Esophagus muscularis mucosa (tissue), 4 donors: Measurements from ENCODE around the gene THNSL1. TPM values are rescaled to one million over a fixed set of nuclear protein-coding genes. Genes with fewer than 3 reads are reported as not detected.

ENCODE experiments used
- DNase-seq: peaks from one replicate; pipeline ENCODE4 v3.0.0-alpha.2; 2017; ENCODE audit errors: extremely low spot score
- H3K27ac ChIP-seq, 4 donors: fragments of 200-600 bp; sonication (generic); replicated peaks in 1 of 4; 1 replicate in 3 of 4; 2 replicates in 1 of 4; pipeline ENCODE4 v1.5.1; 2016 to 2019; ENCODE audit warnings: mild to moderate bottlenecking in 1 of 4
- H3K27me3 ChIP-seq, 4 donors: fragments of 200-600 bp; sonication (generic); one replicate each; pipeline versions ENCODE4 v1.5.1 to v1.6.0; 2016 to 2019
- H3K36me3 ChIP-seq, 4 donors: fragments of 200-600 bp; sonication (generic); one replicate each; pipeline ENCODE4 v1.5.1; 2016 to 2019
- H3K4me1 ChIP-seq, 4 donors: fragments of 200-600 bp; sonication (generic); one replicate each; pipeline ENCODE4 v1.5.1; 2016 to 2019
- H3K4me3 ChIP-seq, 4 donors: fragments of 200-600 bp; sonication (generic); 1 replicate in 2 of 4; 2 replicates in 2 of 4; pipeline ENCODE4 v1.5.1; 2016 to 2019; ENCODE audit warnings: mild to moderate bottlenecking in 4 of 4, moderate library complexity in 1 of 4
- H3K9me3 ChIP-seq, 4 donors: fragments of 200-600 bp; sonication (generic); 1 replicate in 3 of 4; 2 replicates in 1 of 4; pipeline ENCODE4 v1.5.1; 2016 to 2019
- CTCF ChIP-seq, 3 experiments: fragments of 200-600 bp in 2 of 3; fragments of 450-650 bp in 1 of 3; sonication (generic) in 2 of 3; IDR thresholded peaks; one replicate each; pipeline ENCODE4 v1.5.1; 2017 to 2019; ENCODE audit warnings: antibody characterized with exemption in 3 of 3, mild to moderate bottlenecking in 2 of 3, moderate library complexity in 1 of 3
- EP300 ChIP-seq: sonication (generic); formaldehyde crosslinking; IDR thresholded peaks from one replicate; pipeline ENCODE4 v1.6.1; 2017; ENCODE audit warnings: antibody characterized with exemption
- POLR2A ChIP-seq: fragments of 450-650 bp; IDR thresholded peaks from one replicate; pipeline ENCODE4 v1.6.1; 2017; ENCODE audit warnings: antibody characterized with exemption, moderate library complexity, mild to moderate bottlenecking, low read depth
- POLR2AphosphoS5 ChIP-seq, 2 donors: sonication (generic); formaldehyde crosslinking; IDR thresholded peaks; one replicate each; pipeline ENCODE4 v1.6.1; 2017; ENCODE audit warnings: antibody characterized with exemption in 2 of 2
- WGBS: methylation state at CpG from one replicate; pipeline ENCODE4 v1.1.5; 2018; 5-methylcytosine and 5-hydroxymethylcytosine counted together
- intact Hi-C: fragments of 100-400 bp; cut with DNase I; formaldehyde crosslinking; loops from one replicate; pipeline ENCODE4 v1.15.1; 2023
- total RNA-seq, 4 donors: library from RNA; depleted of rRNA; stranded (reverse); fragments of >200 nt; gene quantifications; one replicate each; pipeline versions ENCODE4 v1.1.0 to v1.2.1, GENCODE V29; 2016

The THNSL1 gene
- total RNA-seq, 4 donors from 2014 or later = 0.65 to 1.1 (median 0.75) TPM

DNA sequence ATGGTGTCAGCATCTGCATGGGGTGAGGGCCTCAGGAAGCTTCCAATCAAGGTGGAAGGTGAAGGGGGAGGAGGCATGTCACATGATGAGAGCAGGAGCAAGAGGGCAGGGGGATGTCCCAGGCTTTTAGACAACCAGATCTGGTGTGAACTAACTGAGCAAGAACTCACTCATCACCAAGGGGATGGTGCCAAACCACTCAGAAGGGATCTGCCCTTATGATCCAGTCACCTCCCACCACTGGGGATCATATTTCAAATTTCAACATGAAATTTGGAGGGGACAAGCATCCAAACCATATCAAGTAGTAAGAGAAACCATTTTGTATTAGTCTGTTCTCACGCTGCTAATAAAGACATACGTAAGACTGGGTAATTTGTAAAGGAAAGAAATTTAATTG lies 33.6 kb downstream of the THNSL1 start:
- no peak for TF ChIP-seq POLR2AphosphoS5 (IDR thresholded peaks at IDR 0.05)
- no peak for TF ChIP-seq POLR2A
- no peak for TF ChIP-seq EP300
- no peak for TF ChIP-seq CTCF (IDR thresholded peaks at IDR 0.05)
- intact Hi-C loops = no loop called here
- Histone ChIP-seq H3K4me1 (no peaks in the 10 kb centered on the region), H3K27ac (no peak overlapping the region), H3K9me3 (no peaks in the 10 kb centered on the region), H3K27me3 (no peaks in the 10 kb centered on the region), H3K36me3 (no peaks in the 10 kb centered on the region), H3K4me3 (no peak overlapping the region)
- WGBS = 92% methylated on average over 2 of the region's 2 CpGs
- no peak for DNase-seq

GRCh38 chr10:25050402-25050801 lies 34.0 kb downstream of the THNSL1 start:
- WGBS = 87% methylated on average over 9 of the region's 9 CpGs

DNA sequence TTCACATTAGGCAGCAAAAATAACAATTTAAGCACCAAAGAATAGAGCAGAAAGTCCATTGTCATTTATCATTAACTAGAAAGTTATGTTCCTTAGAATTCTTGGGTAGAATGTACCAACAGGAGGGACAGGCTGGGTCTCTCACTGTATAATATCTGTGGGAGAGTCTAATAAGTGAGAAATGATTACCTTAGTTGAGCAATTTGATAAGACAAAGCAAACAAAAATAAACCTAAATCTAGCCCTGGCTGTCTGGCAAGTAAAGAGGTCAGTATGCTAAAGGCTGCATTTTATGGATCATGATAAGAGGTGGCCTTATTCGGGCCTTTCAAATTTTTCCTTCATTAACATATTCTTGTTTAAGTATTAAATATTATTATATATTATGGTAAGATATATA lies 35.6 kb downstream of the THNSL1 start:
- no peaks in the 10 kb centered on the region for H3K27me3 ChIP-seq
- H3K36me3 ChIP-seq = no peaks in the 10 kb centered on the region
- no peak overlapping the region for H3K4me3 ChIP-seq
- intact Hi-C loops = no loop called here
- no peaks in the 10 kb centered on the region for H3K9me3 ChIP-seq
- H3K27ac ChIP-seq = no peak overlapping the region
- TF ChIP-seq POLR2A (no peak), POLR2AphosphoS5 (IDR thresholded peaks at IDR 0.05) (no peak), CTCF (IDR thresholded peaks at IDR 0.05) (no peak), EP300 (no peak)
- WGBS = 91% methylated on average over 1 of the region's 1 CpG
- no peaks in the 10 kb centered on the region for H3K4me1 ChIP-seq
- no peak for DNase-seq

More at GRCh38 chr10:25050402-25050801, 34.0 kb downstream of the THNSL1 start:
- intact Hi-C loops = no loop called here
- Histone ChIP-seq H3K27ac (no peak overlapping the region), H3K27me3 (no peaks in the 10 kb centered on the region), H3K9me3 (no peaks in the 10 kb centered on the region), H3K36me3 (no peaks in the 10 kb centered on the region), H3K4me1 (no peaks in the 10 kb centered on the region), H3K4me3 (no peak overlapping the region)
- DNase-seq = no peak
- TF ChIP-seq POLR2A (no peak), EP300 (no peak), CTCF (IDR thresholded peaks at IDR 0.05) (no peak), POLR2AphosphoS5 (IDR thresholded peaks at IDR 0.05) (no peak)

DNA sequence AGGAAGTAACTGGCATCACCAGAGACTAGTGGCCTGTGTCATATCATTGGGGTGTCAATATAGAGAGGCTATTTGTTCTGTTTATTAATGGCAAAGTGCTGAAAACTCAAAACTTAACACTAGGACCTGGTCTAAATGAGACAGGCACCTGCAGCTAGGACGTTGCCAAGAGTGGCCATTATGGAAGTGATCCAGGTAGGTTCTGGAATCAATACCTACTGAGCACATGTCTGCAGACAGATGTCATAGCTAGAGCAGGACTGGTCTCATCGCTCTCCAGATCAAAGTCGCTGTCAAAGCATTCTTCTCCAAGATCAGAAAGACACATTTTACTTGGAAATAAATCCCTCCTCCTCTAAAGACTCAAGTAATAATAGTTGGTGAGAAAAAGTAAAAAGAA lies 40.3 kb downstream of the THNSL1 start:
- 84% methylated on average over 3 of the region's 3 CpGs for WGBS
- H3K27me3 ChIP-seq = no peaks in the 10 kb centered on the region
- no peak overlapping the region for H3K27ac ChIP-seq
- H3K9me3 ChIP-seq = no peaks in the 10 kb centered on the region
- no peaks in the 10 kb centered on the region for H3K4me1 ChIP-seq
- no peaks in the 10 kb centered on the region for H3K36me3 ChIP-seq
- no peak overlapping the region for H3K4me3 ChIP-seq
- no peak for DNase-seq
- TF ChIP-seq POLR2A = no peak
- no peak for TF ChIP-seq EP300
- no peak for TF ChIP-seq CTCF (IDR thresholded peaks at IDR 0.05)
- TF ChIP-seq POLR2AphosphoS5 (IDR thresholded peaks at IDR 0.05) = no peak
- intact Hi-C loops = no loop called here

DNA sequence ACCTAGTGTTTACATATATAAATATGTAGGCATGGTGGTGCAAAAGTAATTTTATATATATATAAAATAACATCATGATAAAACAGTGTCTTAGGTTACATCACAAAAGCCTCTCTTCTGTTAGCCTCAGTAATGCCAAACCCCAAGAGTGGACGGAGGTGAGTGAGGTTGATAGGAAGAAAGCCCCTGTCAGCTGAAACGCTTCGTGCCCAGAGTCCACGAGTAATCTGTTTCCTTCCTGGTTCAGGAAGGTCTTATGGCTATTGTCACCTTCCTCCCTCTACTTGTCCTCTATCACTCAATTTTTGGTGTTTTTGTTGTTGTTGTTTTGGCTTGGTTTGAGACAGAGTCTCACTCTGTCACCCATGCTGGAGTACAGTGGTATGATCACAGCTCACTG lies 41.5 kb downstream of the THNSL1 start:
- no peak overlapping the region for H3K27ac ChIP-seq
- intact Hi-C loops = no loop called here
- H3K4me3 ChIP-seq = no peak overlapping the region
- no peak for TF ChIP-seq POLR2A
- no peak for TF ChIP-seq EP300
- no peak for TF ChIP-seq POLR2AphosphoS5 (IDR thresholded peaks at IDR 0.05)
- no peak for TF ChIP-seq CTCF (IDR thresholded peaks at IDR 0.05)
- DNase-seq = no peak
- peaks cover 0 to 3% (median 0%) of the 10 kb centered on the region in 4 donors for H3K4me1 ChIP-seq
- no peaks in the 10 kb centered on the region for H3K27me3 ChIP-seq
- H3K36me3 ChIP-seq = no peaks in the 10 kb centered on the region
- H3K9me3 ChIP-seq = no peaks in the 10 kb centered on the region
- 65% methylated on average over 4 of the region's 4 CpGs for WGBS
